PC-9 (cell line): ENCODE results near the gene ITGB6. TPM values are rescaled to one million over a fixed set of nuclear protein-coding genes. Genes with fewer than 3 reads are reported as not detected.
A peak's percentile ranks its signal among the peaks of the same experiment; 100 is the strongest.

Experiments used
- BruUV-seq: library from RNA; stranded (reverse); fragments of 400-500 nt; replicated peaks from 2 replicates; lab custom pipeline; 2021; lab: Mats Ljungman, UMichigan
- CTCF ChIA-PET: fragments of 300-600 bp; sonication (Branson Sonifier 250); formaldehyde crosslinking; loops from one replicate; lab custom pipeline; 2022; ENCODE audit warnings: antibody characterized with exemption; lab: Charles Lee
- POLR2A ChIA-PET: fragments of 300-600 bp; sonication (Branson Sonifier 250); formaldehyde crosslinking; loops from one replicate; lab custom pipeline; 2022; ENCODE audit warnings: antibody characterized with exemption; ENCODE audit not compliant: unreplicated experiment; lab: Charles Lee
- DNase-seq, 2 experiments: peaks; one replicate each; pipeline versions ENCODE4 v3.0.0 to v3.0.0-alpha.2; 2015 to 2022; ENCODE audit warnings: mixed read lengths in 1 of 2
- H2AFZ ChIP-seq: fragments of 200-600 bp; sonication (generic); 2 replicates; pipeline ENCODE4 v1.8.1; 2017; ENCODE audit warnings: antibody characterized with exemption
- H3F3A ChIP-seq: fragments of 200-600 bp; sonication (generic); 2 replicates; pipeline ENCODE4 v1.8.1; 2017; ENCODE audit warnings: antibody characterized with exemption, mild to moderate bottlenecking, low read depth; ENCODE audit not compliant: insufficient read depth
- H3K27ac ChIP-seq: fragments of 200-600 bp; sonication (generic); 2 replicates; pipeline ENCODE4 v1.6.1; 2016; ENCODE audit warnings: mixed run types
- H3K27me3 ChIP-seq: fragments of 200-600 bp; sonication (generic); 2 replicates; pipeline ENCODE4 v1.6.1; 2016; ENCODE audit warnings: low read depth, mixed run types; ENCODE audit not compliant: insufficient read depth
- H3K36me3 ChIP-seq: fragments of 200-600 bp; sonication (generic); 2 replicates; pipeline ENCODE4 v1.6.1; 2016; ENCODE audit warnings: low read depth, mixed run types
- H3K4me1 ChIP-seq: fragments of 200-600 bp; sonication (generic); replicated peaks from 2 replicates; pipeline ENCODE4 v1.6.1; 2016; ENCODE audit warnings: mixed run types; ENCODE audit not compliant: insufficient read depth
- H3K4me2 ChIP-seq: fragments of 200-600 bp; sonication (generic); 2 replicates; pipeline ENCODE4 v1.6.1; 2017; ENCODE audit warnings: mixed run types
- H3K4me3 ChIP-seq: fragments of 200-600 bp; sonication (generic); 2 replicates; pipeline ENCODE4 v1.6.1; 2016; ENCODE audit warnings: mixed run types
- H3K79me2 ChIP-seq: fragments of 200-600 bp; sonication (generic); 2 replicates; pipeline ENCODE4 v1.6.1; 2017; ENCODE audit warnings: low read depth, mixed run types
- H3K9me2 ChIP-seq: fragments of 200-600 bp; sonication (generic); 2 replicates; pipeline ENCODE4 v1.8.1; 2017; ENCODE audit warnings: mild to moderate bottlenecking; ENCODE audit not compliant: insufficient read depth
- H3K9me3 ChIP-seq: fragments of 200-600 bp; sonication (generic); 2 replicates; pipeline ENCODE4 v1.8.1; 2016; ENCODE audit warnings: low read depth; ENCODE audit not compliant: insufficient read depth
- H4K20me1 ChIP-seq: fragments of 200-600 bp; sonication (generic); 2 replicates; pipeline ENCODE4 v1.8.1; 2017; ENCODE audit not compliant: insufficient read depth
- CTCF ChIP-seq: fragments of 200-600 bp; sonication (generic); conservative IDR thresholded peaks from 2 replicates; pipeline ENCODE4 v1.6.1; 2017; ENCODE audit warnings: mixed run types, antibody characterized with exemption, mild to moderate bottlenecking, moderate library complexity
- EZH2 ChIP-seq: fragments of 200-600 bp; sonication (generic); IDR thresholded peaks from 2 replicates; pipeline ENCODE4 v1.8.0; 2017; ENCODE audit warnings: antibody characterized with exemption, low read depth
- intact Hi-C: fragments of 100-400 bp; cut with micrococcal nuclease; formaldehyde crosslinking; loops from one replicate; pipeline ENCODE4 v1.10.0; 2022; ENCODE audit not compliant: unreplicated experiment
- total RNA-seq: library from RNA; stranded (reverse); gene quantifications from 2 replicates; pipeline ENCODE4 v1.2.3, GENCODE V29; 2021

The ITGB6 gene
- total RNA-seq, 1 experiment from 2014 or later, result 24.3 TPM

GRCh38 chr2:160224060-160224459, 24.0 kb upstream of the ITGB6 start:
- Histone ChIP-seq H3F3A (peaks cover 71% of the 10 kb centered on the region), H3K4me2 (peak overlapping the region; percentile 65), H3K9me3 (no peaks in the 10 kb centered on the region), H3K4me3 (no peak overlapping the region), H4K20me1 (no peaks in the 10 kb centered on the region), H3K27ac (peak overlapping the region; percentile 100), H3K79me2 (0 out of 2 replicates have a peak, but pooled peaks cover 4% of the 10 kb centered on the region), H3K36me3 (no peaks in the 10 kb centered on the region), H3K27me3 (no peaks in the 10 kb centered on the region), H2AFZ (no peak overlapping the region), H3K9me2 (no peaks in the 10 kb centered on the region), H3K4me1 (peaks cover 98% of the 10 kb centered on the region)
- TF ChIP-seq CTCF, result no peak
- TF ChIP-seq EZH2, result no peak
- POLR2A ChIA-PET, result interaction anchor here (0.6 kb wide), 1 partner anchor 359 kb away, joined by 6 read pairs; no protein-coding TSS in a partner anchor
- intact Hi-C loops, result loop anchor here (1.0 kb wide), 1 partner anchor 46 kb away; no protein-coding TSS in a partner anchor
- CTCF ChIA-PET, result no interaction called here
- no TSS peak for BruUV-seq
- DNase-seq, result peak in 1 of 2 experiments; percentile 93

GRCh38 chr2:160223560-160223959, 23.5 kb upstream of the ITGB6 start:
- H3K27me3 ChIP-seq, result no peaks in the 10 kb centered on the region
- no peak for DNase-seq
- H3K36me3 ChIP-seq, result no peaks in the 10 kb centered on the region
- ChIA-PET CTCF (interaction anchor here (1.0 kb wide), 1 partner anchor 16 kb away, joined by 3 read pairs; no protein-coding TSS in a partner anchor), POLR2A (interaction anchor here (0.6 to 1.2 kb wide), 2 partner anchors 47 to 359 kb away, joined by 3 to 6 read pairs; no protein-coding TSS in a partner anchor)
- H3K27ac ChIP-seq, result peak overlapping the region; percentile 100
- peaks cover 67% of the 10 kb centered on the region for H3F3A ChIP-seq
- no peaks in the 10 kb centered on the region for H3K9me2 ChIP-seq
- peaks cover 93% of the 10 kb centered on the region for H3K4me1 ChIP-seq
- BruUV-seq, result no TSS peak
- no peak overlapping the region for H2AFZ ChIP-seq
- no peak overlapping the region for H3K4me3 ChIP-seq
- no peak for TF ChIP-seq EZH2
- no peak for TF ChIP-seq CTCF
- no peaks in the 10 kb centered on the region for H3K9me3 ChIP-seq
- H4K20me1 ChIP-seq, result no peaks in the 10 kb centered on the region
- H3K79me2 ChIP-seq, result 0 out of 2 replicates have a peak, but pooled peaks cover 4% of the 10 kb centered on the region
- H3K4me2 ChIP-seq, result peak overlapping the region; percentile 65
- intact Hi-C loops, result no loop called here

- Histone ChIP-seq H3K4me2 (peak overlapping the region; percentile 68), H3K4me1 (peaks cover 85% of the 10 kb centered on the region), H3K27me3 (no peaks in the 10 kb centered on the region), H3K4me3 (no peak overlapping the region), H4K20me1 (no peaks in the 10 kb centered on the region), H2AFZ (no peak overlapping the region), H3F3A (peaks cover 60% of the 10 kb centered on the region), H3K79me2 (0 out of 2 replicates have a peak, but pooled peaks cover 2% of the 10 kb centered on the region), H3K36me3 (no peaks in the 10 kb centered on the region), H3K27ac (peak overlapping the region; percentile 100), H3K9me2 (no peaks in the 10 kb centered on the region), H3K9me3 (no peaks in the 10 kb centered on the region)
- TF ChIP-seq CTCF (no peak), EZH2 (no peak)
- peak; percentile 44 to 55 for DNase-seq
- intact Hi-C loops, result loop anchor here (1.0 kb wide), 1 partner anchor 748 kb away; no protein-coding TSS in a partner anchor
- BruUV-seq, result TSS peak; percentile 43
- POLR2A ChIA-PET, result interaction anchor here (0.7 to 1.2 kb wide), 2 partner anchors 8 to 47 kb away, joined by 3 read pairs; no protein-coding TSS in a partner anchor
- CTCF ChIA-PET, result interaction anchor here (1.0 kb wide), 1 partner anchor 15 kb away, joined by 3 read pairs; no protein-coding TSS in a partner anchor
Observed at GRCh38 chr2:160222546-160223283, 22.6 kb upstream of the ITGB6 start.
